ENCODE results near the gene CDON.

Gene CDON

DNA sequence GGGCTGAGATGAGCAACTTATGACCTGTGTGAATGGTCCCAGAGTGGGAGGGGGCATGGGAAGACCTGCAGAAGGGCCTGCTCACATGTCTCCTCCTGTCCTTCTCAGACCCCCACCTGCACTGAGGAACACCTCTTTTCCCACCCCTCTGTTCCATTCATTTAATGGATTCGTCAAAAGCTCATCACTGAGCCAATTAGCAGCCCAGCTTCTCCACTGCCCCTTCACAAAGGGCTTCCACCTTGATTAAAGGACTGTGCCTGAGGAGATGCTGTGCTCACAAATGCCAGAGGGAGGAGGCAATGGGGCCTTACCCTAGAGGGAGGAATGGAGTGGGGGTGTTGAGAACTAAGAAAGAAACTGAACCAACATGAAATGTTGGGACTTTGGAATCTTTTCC, 14.0 kb upstream of the CDON start:
- Histone ChIP-seq H3K27me3 (ENCODE audit: control insufficient read depth, insufficient read depth, low read length) (no peaks in the 10 kb centered on the region), H3K4me1 (ENCODE audit: control insufficient read depth, insufficient read depth, low read length) (peaks cover 10% of the 10 kb centered on the region), H3K27ac (ENCODE audit: low read depth, low read length) (no peak overlapping the region), H3K36me3 (ENCODE audit: control insufficient read depth, insufficient read depth, low read length) (no peaks in the 10 kb centered on the region), H3K9ac (ENCODE audit: low read length) (no peak overlapping the region), H3K4me3 (ENCODE audit: low read length) (no peak overlapping the region)

DNA sequence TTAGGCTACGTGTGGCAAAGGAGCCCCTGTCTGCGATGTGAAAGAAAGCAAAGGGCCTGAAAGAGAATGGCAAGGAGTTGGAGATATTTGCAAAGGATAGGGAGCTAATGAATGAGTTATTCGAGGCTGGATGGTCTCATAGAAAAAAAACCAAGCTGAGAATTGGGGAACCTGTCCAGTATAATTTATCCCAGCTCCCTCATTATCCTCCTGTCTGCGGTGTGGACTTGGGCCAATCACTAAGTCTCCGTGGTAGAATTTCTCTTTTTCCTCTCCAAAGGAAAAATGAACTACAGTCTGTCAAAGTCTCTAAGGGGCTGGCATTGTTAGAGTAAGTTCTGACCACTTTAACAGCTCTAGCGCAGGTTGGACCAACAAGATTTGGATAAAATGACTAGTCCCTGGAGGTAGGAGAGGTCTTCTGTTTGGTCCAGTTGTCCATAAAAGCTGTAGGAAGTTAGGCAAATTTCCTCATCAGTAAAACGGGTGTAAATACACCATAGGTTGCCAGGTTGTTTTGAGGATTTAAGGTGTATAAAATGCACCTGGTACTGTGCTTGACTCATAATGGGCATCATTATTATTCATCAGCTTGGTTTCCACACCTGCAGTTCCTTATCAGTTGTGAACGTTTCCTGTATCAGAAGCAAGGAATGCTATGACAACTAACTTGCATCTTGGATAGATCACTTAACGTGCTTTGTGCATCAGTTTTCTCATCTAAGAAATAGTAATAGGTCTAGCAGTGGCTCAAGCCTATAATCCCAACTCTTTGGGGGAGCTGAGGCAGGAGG, 10.3 kb upstream of the CDON start:
- Histone ChIP-seq H3K27ac (ENCODE audit: low read depth, low read length) (no peak overlapping the region), H3K27me3 (ENCODE audit: control insufficient read depth, insufficient read depth, low read length) (no peaks in the 10 kb centered on the region), H3K4me3 (ENCODE audit: low read length) (no peak overlapping the region), H3K4me1 (ENCODE audit: control insufficient read depth, insufficient read depth, low read length) (no peaks in the 10 kb centered on the region), H3K9ac (ENCODE audit: low read length) (no peak overlapping the region), H3K36me3 (ENCODE audit: control insufficient read depth, insufficient read depth, low read length) (no peaks in the 10 kb centered on the region)

DNA sequence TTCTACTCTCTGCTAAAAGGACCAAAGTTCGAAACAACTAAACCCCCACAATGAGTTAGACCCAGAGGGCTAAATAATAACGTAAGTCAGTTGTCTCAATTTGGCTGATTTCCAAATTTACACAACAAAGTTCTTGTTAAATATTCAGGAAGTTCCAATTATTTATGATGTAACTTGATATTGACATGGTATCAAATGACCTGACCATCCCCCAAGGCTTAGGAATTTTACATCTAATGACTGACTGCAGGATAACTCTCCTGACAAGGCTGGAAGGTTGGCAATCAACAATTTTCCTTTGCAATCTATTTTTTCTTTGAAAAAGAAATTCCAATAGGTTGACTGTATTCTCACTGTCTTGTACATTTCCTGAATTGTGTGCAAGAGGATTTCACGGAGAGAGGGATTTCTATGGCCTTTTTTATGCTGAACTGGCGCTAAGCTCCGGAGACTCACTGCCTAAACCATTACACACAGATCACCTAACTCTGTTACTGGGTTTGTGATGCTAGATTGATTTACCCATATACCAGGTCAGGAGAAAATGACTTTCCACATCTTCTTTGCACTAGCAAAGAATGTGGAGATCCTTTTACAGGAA, 9.6 kb upstream of the CDON start:
- no peak overlapping the region for H3K4me3 ChIP-seq (ENCODE audit: low read length)
- no peaks in the 10 kb centered on the region for H3K4me1 ChIP-seq (ENCODE audit: control insufficient read depth, insufficient read depth, low read length)
- no peak overlapping the region for H3K27ac ChIP-seq (ENCODE audit: low read depth, low read length)
- no peaks in the 10 kb centered on the region for H3K27me3 ChIP-seq (ENCODE audit: control insufficient read depth, insufficient read depth, low read length)
- no peak overlapping the region for H3K9ac ChIP-seq (ENCODE audit: low read length)
- no peaks in the 10 kb centered on the region for H3K36me3 ChIP-seq (ENCODE audit: control insufficient read depth, insufficient read depth, low read length)

DNA sequence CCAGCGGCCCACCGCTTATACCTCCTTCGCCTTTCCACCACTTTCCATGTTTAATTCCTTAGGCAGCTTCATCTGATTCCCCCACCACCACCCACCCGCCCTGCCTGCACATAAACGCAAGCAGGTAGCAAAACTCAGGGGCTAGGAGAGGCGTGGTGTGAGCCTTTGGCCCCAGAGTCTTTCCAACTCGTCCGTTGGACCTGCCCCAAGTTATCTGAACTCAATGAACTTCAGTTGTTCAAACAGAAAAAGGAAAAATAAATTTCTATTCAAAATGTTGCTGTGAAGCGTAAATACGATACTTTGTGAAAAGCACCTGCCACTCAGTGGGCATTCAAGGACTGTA, 814 bp upstream of the CDON start:
- peaks cover 8% of the 10 kb centered on the region for H3K4me1 ChIP-seq (ENCODE audit: control insufficient read depth, insufficient read depth, low read length)
- H3K9ac ChIP-seq (ENCODE audit: low read length): no peak overlapping the region
- H3K4me3 ChIP-seq (ENCODE audit: low read length): peak overlapping the region; percentile 32
- no peaks in the 10 kb centered on the region for H3K27me3 ChIP-seq (ENCODE audit: control insufficient read depth, insufficient read depth, low read length)
- H3K27ac ChIP-seq (ENCODE audit: low read depth, low read length): no peak overlapping the region
- H3K36me3 ChIP-seq (ENCODE audit: control insufficient read depth, insufficient read depth, low read length): no peaks in the 10 kb centered on the region

DNA sequence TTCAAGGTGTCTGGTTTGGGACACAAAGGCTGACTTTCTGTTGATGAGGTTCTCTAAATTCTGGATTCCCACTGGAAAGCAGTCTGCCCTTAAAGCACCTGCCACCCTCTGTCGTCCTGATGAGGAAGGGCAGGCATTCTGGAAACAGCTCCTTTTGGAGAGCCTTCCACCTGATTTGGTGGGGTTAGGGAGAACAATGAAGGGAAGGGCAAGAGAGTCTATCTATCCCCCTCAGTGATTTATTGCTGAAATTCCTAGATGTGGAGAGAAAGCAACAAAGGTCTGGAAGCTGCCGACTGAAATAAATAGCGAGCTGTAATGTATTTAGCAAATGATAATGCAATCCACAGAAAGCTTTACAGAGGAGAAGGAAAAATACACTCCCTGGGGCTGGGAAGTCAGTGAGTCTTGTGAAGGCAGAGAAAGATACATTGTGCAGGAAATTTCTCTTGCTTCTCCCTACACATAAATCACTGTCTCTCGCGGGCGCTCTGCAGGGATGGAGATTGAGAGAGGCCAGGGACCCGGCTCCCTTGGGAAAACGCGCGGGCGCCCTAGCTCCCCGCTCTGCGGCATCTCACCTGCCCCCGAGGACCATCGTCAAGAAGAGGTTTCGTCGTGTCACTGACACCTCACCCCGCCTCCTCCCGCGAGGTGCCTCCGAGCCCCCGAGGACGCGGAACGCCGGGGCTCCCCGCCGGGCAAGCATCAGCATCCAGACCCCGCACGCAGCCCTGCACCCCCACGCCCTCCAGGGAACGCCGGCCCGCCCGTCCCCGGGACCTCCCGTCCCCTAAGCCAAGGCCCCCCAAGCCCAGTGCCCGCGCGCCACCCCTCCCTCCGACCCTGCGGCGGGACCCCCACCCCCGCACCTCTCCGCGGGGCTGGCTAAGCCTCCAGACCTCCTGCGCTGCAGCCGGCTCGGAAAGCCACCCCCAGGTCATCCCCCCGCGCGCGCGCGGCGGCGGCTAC, 673 bp downstream of the CDON start:
- Histone ChIP-seq H3K36me3 (ENCODE audit: control insufficient read depth, insufficient read depth, low read length) (no peaks in the 10 kb centered on the region), H3K4me1 (ENCODE audit: control insufficient read depth, insufficient read depth, low read length) (peaks cover 20% of the 10 kb centered on the region), H3K27me3 (ENCODE audit: control insufficient read depth, insufficient read depth, low read length) (no peaks in the 10 kb centered on the region), H3K4me3 (ENCODE audit: low read length) (peak overlapping the region; percentile 94), H3K27ac (ENCODE audit: low read depth, low read length) (peak overlapping the region; percentile 77), H3K9ac (ENCODE audit: low read length) (no peak overlapping the region)

DNA sequence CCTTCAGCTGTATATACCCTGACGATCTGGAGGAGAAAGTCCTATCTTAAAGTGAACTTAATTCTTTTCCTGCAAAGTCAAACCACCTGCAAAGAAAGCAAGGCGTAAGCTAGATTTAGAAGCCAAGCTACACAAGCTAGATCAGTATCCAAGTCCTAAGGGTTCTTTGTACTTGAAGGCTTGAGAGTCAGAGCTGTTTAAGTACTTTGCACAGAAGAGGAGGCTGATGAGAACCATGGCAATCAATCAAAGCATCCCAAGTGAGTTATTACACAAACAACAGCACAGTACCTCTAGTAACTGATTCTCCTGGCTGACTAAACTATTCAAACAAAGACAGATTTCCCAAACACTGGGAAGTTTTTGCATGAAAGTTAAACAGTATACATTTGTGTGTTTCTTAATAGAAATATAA, 1.9 kb downstream of the CDON start:
- Histone ChIP-seq H3K4me1 (ENCODE audit: control insufficient read depth, insufficient read depth, low read length) (peaks cover 23% of the 10 kb centered on the region), H3K27ac (ENCODE audit: low read depth, low read length) (peak overlapping the region; percentile 16), H3K4me3 (ENCODE audit: low read length) (peak overlapping the region; percentile 18), H3K27me3 (ENCODE audit: control insufficient read depth, insufficient read depth, low read length) (no peaks in the 10 kb centered on the region), H3K9ac (ENCODE audit: low read length) (no peak overlapping the region), H3K36me3 (ENCODE audit: control insufficient read depth, insufficient read depth, low read length) (no peaks in the 10 kb centered on the region)

DNA sequence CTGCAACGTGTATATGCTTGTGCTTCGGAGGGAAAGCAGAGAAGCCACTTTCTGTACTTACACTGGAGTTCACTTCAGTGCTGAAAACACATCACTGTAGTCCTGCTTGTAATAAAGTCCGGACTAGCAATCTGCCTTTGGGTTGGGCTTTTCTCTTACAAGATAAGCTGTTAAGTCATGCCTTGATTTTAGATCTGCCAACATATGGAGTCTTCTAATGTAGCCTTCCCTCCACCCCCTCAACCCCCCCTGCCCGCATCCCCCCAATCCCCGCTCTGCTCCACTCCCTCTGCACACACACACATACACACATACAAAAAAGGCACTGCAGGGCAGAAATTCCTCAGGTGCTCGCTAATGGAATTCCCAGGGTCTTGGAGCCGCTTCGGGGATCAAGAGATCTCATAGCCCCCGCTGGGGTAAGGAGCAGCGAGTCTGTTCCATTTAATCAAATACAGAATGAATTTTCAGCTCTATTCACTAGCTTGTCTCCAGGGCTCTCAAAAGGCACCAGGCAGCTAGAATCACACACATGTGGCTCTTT, 3.4 kb downstream of the CDON start:
- H3K27me3 ChIP-seq (ENCODE audit: control insufficient read depth, insufficient read depth, low read length): no peaks in the 10 kb centered on the region
- H3K4me1 ChIP-seq (ENCODE audit: control insufficient read depth, insufficient read depth, low read length): peaks cover 26% of the 10 kb centered on the region
- no peaks in the 10 kb centered on the region for H3K36me3 ChIP-seq (ENCODE audit: control insufficient read depth, insufficient read depth, low read length)
- peak overlapping the region; percentile 48 for H3K27ac ChIP-seq (ENCODE audit: low read depth, low read length)
- no peak overlapping the region for H3K4me3 ChIP-seq (ENCODE audit: low read length)
- no peak overlapping the region for H3K9ac ChIP-seq (ENCODE audit: low read length)

DNA sequence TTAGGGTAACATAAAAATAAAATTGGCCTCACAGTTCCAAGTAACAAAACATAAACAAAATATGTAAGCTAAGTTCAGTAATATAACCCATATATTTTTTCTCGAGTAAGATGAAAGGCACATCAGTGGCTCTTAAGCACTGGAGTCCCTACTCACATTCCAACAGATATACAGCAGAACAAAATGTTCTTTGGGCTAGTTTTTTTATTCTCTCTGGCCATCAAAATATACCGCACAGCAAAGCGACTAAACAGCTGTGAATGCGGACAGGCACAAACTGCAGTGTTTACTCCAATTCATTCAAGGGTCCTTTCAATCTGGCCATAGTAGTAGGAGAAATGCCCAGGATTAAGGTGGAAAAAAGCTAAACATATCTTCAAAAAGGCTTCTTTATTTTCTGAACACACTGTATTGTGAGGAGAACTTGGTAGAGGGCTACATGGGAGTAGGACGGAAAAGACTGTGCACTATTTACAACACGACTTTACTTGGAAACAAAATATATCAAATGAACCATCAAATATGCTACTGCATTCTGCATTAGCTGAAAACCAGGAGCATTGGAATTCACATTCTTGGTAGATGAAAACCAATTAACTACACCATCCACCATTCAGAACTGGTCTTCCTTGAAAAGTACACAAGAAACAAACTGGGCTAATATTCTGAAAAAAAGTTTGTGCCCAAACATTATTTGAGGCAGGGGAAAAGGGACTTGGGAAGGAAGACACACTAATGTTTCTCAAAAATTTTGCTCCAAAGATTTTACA, 4.4 kb downstream of the CDON start:
- Histone ChIP-seq H3K4me3 (ENCODE audit: low read length) (no peak overlapping the region), H3K36me3 (ENCODE audit: control insufficient read depth, insufficient read depth, low read length) (no peaks in the 10 kb centered on the region), H3K27ac (ENCODE audit: low read depth, low read length) (peak overlapping the region; percentile 61), H3K27me3 (ENCODE audit: control insufficient read depth, insufficient read depth, low read length) (no peaks in the 10 kb centered on the region), H3K4me1 (ENCODE audit: control insufficient read depth, insufficient read depth, low read length) (peaks cover 34% of the 10 kb centered on the region), H3K9ac (ENCODE audit: low read length) (no peak overlapping the region)

DNA sequence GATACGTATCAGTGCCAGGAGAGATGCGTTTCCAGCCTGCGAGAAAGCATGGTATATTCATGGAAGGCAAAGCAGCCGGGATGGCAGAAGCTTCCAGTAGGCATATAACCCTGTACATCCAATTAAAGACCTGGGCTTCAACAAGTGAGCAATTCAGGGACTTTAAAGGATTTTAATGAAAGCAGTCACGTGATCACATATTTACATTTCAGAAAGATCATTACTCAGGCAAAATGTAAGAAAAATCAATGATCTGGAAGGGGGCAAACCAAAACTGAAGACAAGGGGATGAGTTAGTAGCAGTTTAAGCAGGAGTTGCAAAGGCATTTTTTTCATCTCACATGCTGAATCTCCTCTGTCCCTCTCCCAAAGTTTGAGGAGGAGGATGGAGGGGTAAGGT, 7.8 kb downstream of the CDON start:
- Histone ChIP-seq H3K4me1 (ENCODE audit: control insufficient read depth, insufficient read depth, low read length) (peaks cover 41% of the 10 kb centered on the region), H3K4me3 (ENCODE audit: low read length) (no peak overlapping the region), H3K27ac (ENCODE audit: low read depth, low read length) (no peak overlapping the region), H3K27me3 (ENCODE audit: control insufficient read depth, insufficient read depth, low read length) (no peaks in the 10 kb centered on the region), H3K9ac (ENCODE audit: low read length) (no peak overlapping the region), H3K36me3 (ENCODE audit: control insufficient read depth, insufficient read depth, low read length) (no peaks in the 10 kb centered on the region)

DNA sequence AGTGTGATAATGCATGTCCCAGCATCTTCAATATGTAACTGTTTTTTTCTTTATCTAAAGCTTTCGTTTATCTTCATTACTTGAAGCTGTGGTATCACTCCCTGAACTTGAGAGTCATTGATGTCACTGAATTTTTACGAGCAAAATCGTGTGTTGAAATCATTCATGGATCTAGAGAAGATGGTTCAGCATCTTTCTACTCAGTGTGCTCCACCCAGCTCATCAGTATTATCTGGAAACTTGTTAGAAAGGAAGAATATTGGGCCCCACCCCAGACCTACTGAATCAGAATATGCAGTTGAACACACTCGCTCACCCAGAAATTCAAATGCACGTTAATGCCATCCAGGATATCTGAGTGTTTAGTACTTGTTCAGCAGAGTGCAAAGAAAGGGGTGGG, 8.3 kb downstream of the CDON start:
- Histone ChIP-seq H3K4me3 (ENCODE audit: low read length) (no peak overlapping the region), H3K4me1 (ENCODE audit: control insufficient read depth, insufficient read depth, low read length) (peaks cover 45% of the 10 kb centered on the region), H3K27ac (ENCODE audit: low read depth, low read length) (no peak overlapping the region), H3K27me3 (ENCODE audit: control insufficient read depth, insufficient read depth, low read length) (no peaks in the 10 kb centered on the region), H3K9ac (ENCODE audit: low read length) (no peak overlapping the region), H3K36me3 (ENCODE audit: control insufficient read depth, insufficient read depth, low read length) (no peaks in the 10 kb centered on the region)

DNA sequence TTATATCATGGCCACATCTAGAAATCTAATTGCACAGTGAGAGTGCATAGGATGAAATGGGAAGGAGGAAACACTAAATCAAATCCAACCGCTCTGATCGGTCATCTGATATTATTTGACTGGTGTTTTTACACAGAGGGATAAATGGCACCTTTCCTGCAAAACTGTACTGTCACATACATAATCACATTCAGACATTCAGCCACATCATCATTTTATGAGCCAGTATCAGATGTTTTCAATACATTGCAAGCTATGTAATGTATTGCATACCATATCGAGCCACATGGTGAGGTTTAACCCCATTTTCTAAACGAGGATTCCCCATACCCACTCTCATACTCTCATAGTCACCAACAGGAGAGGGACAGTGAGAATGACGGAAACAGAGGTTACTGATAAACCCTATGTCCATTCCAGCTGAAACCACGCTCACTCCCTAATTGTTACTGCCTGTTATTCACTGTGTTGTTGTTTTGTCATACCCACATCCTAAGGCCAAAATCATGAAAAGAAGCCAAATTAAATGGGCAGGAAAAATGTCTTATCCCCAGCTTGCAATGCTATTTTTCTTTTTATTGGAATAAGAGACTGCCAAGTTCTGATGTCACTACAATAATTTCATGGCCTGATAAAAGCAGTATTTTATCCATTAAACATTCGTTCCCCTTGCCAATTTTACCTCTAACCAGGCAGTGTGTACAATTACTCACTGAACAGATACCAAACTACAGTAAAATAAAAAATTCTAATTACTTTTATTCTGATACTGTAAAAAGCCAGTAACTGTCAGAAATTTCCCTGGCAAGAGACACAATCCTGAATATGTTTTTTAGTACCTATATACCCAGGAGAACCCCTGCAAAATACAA, 9.0 kb downstream of the CDON start:
- H3K27ac ChIP-seq (ENCODE audit: low read depth, low read length): no peak overlapping the region
- H3K4me1 ChIP-seq (ENCODE audit: control insufficient read depth, insufficient read depth, low read length): peaks cover 47% of the 10 kb centered on the region
- no peak overlapping the region for H3K4me3 ChIP-seq (ENCODE audit: low read length)
- H3K36me3 ChIP-seq (ENCODE audit: control insufficient read depth, insufficient read depth, low read length): no peaks in the 10 kb centered on the region
- no peak overlapping the region for H3K9ac ChIP-seq (ENCODE audit: low read length)
- H3K27me3 ChIP-seq (ENCODE audit: control insufficient read depth, insufficient read depth, low read length): no peaks in the 10 kb centered on the region

Data from rectal smooth muscle tissue (tissue), 1 donor.